HCT116 (cell line): ENCODE measurements around the gene OSER1.

Source experiments
- CTCF ChIP-seq, 3 experiments: fragments of 200-600 bp in 1 of 3; sonication (generic) in 1 of 3; IDR thresholded peaks in 2 of 3; conservative IDR thresholded peaks in 1 of 3; 2 replicates each; pipeline ENCODE4 v1.5.1; 2012 to 2017; ENCODE audit warnings: low read depth in 2 of 3, low read length in 2 of 3, antibody characterized with exemption in 1 of 3, borderline replicate concordance in 1 of 3, control low read depth in 1 of 3, mild to moderate bottlenecking in 1 of 3, mixed read lengths in 1 of 3, mixed run types in 1 of 3, moderate library complexity in 1 of 3; ENCODE audit not compliant: insufficient read depth in 1 of 3
- EZH2phosphoT487 ChIP-seq: fragments of 200-600 bp; IDR thresholded peaks from 2 replicates; pipeline ENCODE4 v1.6.1; 2018; ENCODE audit warnings: antibody characterized with exemption, borderline replicate concordance
- MAX ChIP-seq: IDR thresholded peaks from 2 replicates; pipeline ENCODE4 v1.6.1; 2012
- POLR2AphosphoS5 ChIP-seq: IDR thresholded peaks from 2 replicates; pipeline ENCODE4 v1.6.1; 2011; ENCODE audit warnings: mild to moderate bottlenecking, low read depth, low read length, moderate library complexity
- REST ChIP-seq: IDR thresholded peaks from 2 replicates; pipeline ENCODE4 v1.6.1; 2012; ENCODE audit warnings: low read depth
- SRF ChIP-seq: IDR thresholded peaks from 2 replicates; pipeline ENCODE4 v1.6.1; 2012; ENCODE audit warnings: low read depth
- TCF7L2 ChIP-seq: IDR thresholded peaks from 2 replicates; pipeline ENCODE4 v1.7.0; 2011; ENCODE audit warnings: borderline replicate concordance, inconsistent platforms; ENCODE audit not compliant: insufficient read depth, insufficient read length; ENCODE audit errors: extremely low read depth
- ZNF274 ChIP-seq: fragments of 200-500 bp; sonication (Bioruptor generic); IDR thresholded peaks from 2 replicates; pipeline ENCODE4 v1.6.1; 2014; ENCODE audit warnings: mild to moderate bottlenecking, low read depth, low read length, inconsistent platforms

- TF ChIP-seq SRF (no peak), REST (no peak), ZNF274 (no peak), MAX (no peak), TCF7L2 (no peak), CTCF (IDR thresholded peaks at IDR 0.05 in 2 of 3, conservative IDR thresholded peaks at IDR 0.05 in 1 of 3; ENCODE audit: borderline replicate concordance in 1 of 3, insufficient read depth in 1 of 3, low read depth in 2 of 3, low read length in 2 of 3) (no peak), EZH2phosphoT487 (no peak), POLR2AphosphoS5 (no peak)
These were observed 28.3 kb downstream of the OSER1 start for GRCh38 chr20:44182135-44182765.
